HFF-Myc (cell line): ENCODE results near the gene PMIS2.

Experiments
- DNase-seq: peaks from one replicate; pipeline ENCODE4 v3.0.0-alpha.2; 2011; ENCODE audit warnings: low read depth; ENCODE audit errors: extremely low read depth
- H3K4me3 ChIP-seq: replicated peaks from 2 replicates; pipeline ENCODE4 v1.5.1; 2011; ENCODE audit warnings: low read depth, mild to moderate bottlenecking, control low read depth, low read length
- TF ChIP-seq, protein P1 (sequence below): IDR thresholded peaks from 2 replicates; pipeline ENCODE4 v1.5.1; 2012; ENCODE audit warnings: mild to moderate bottlenecking, low read depth, low read length, control low read depth; ENCODE audit errors: missing control alignments

Gene PMIS2

DNA sequence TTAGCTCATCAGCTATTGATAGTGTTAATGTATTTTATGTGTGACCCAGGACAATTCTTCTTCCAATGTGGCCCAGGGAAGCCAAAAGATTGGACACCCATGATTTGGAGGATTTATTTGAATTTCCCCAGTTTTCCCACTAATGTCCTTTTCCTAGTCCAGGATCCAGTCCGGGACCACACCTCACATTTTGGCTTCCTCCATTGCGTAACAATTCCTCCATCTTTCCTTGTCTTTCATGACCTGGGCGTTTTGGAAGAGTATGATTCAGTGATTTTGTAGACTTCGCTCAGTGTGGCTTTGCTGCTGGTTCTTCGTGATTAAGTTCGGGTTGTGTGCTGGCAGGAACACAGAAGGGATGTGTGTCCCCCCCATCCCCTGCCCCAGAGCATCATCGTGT, 19.2 kb upstream of the PMIS2 start:
- TF ChIP-seq, protein P1, sequence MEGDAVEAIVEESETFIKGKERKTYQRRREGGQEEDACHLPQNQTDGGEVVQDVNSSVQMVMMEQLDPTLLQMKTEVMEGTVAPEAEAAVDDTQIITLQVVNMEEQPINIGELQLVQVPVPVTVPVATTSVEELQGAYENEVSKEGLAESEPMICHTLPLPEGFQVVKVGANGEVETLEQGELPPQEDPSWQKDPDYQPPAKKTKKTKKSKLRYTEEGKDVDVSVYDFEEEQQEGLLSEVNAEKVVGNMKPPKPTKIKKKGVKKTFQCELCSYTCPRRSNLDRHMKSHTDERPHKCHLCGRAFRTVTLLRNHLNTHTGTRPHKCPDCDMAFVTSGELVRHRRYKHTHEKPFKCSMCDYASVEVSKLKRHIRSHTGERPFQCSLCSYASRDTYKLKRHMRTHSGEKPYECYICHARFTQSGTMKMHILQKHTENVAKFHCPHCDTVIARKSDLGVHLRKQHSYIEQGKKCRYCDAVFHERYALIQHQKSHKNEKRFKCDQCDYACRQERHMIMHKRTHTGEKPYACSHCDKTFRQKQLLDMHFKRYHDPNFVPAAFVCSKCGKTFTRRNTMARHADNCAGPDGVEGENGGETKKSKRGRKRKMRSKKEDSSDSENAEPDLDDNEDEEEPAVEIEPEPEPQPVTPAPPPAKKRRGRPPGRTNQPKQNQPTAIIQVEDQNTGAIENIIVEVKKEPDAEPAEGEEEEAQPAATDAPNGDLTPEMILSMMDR, result no peak
- no peak for DNase-seq
- H3K4me3 ChIP-seq, result no peak overlapping the region

DNA sequence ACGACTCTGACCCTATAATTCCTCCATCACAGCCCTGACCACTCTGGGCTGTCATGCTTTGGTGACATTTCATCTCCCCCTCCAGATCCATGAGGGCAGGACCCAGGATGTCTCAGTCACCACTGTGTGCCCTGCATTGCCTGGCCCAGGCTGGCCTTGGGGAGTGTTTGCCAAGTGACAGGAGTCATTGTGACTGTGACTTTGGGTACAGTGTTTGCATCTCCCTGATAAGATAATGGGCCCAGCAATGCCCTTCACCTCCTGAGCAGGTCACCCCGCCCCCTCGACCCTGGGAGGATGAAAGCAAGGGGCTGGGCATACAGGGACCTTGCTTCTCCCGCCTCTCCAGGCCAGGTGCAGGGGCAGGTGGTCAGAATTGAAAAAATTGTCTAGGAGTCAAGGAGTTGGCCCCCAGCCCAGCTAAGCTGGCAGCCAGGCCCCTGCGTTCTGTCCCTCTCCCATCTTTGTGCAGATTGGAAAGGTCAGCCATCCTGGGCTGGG, 16.6 kb upstream of the PMIS2 start:
- TF ChIP-seq, protein P1, result no peak
- no peak overlapping the region for H3K4me3 ChIP-seq
- DNase-seq, result no peak

DNA sequence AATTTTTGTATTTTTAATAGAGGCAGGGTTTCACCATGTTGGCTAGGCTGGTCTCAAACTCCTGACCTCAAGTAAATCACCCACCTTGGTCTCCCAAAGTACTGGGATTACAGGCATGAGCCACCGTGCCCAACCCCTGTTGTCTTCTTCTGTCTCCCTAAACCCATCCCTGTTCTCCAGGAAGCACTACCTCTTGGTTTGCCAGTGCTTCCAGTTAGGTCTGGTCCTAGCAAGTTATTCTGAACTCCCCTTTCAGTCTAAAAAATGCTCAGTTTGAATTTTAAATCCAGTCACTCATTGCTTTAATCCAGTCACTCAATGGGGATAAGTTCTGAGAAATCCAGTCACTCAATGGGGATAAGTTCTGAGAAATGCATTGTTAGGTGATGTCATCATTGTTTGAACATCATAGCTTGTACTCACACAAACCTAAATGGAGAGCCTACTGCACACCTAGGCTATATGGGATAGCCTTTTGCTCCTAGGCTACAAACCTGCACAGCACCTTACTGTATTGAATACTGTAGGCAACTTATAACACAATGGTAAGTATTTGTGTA, 14.5 kb upstream of the PMIS2 start:
- TF ChIP-seq, protein P1, result no peak
- DNase-seq, result no peak
- H3K4me3 ChIP-seq, result no peak overlapping the region

DNA sequence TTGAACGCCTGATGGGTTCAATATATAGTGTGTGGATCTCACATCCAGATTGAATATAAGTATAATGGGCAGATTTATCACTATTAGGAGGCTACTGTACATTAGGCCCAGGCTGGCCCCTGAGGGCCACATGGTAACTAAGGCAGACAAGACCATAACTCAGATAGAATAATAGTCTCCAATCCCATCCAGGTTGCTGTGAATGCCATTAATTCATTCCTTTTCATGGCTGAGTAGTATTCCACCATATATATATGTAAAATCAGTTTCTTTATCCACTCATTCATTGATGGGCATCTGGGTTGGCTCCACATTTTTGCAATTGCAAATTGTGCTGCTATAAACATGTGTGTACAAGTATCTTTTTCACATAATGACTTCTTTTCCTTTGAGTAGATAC, 8.1 kb upstream of the PMIS2 start:
- TF ChIP-seq, protein P1, result no peak
- no peak overlapping the region for H3K4me3 ChIP-seq
- no peak for DNase-seq

DNA sequence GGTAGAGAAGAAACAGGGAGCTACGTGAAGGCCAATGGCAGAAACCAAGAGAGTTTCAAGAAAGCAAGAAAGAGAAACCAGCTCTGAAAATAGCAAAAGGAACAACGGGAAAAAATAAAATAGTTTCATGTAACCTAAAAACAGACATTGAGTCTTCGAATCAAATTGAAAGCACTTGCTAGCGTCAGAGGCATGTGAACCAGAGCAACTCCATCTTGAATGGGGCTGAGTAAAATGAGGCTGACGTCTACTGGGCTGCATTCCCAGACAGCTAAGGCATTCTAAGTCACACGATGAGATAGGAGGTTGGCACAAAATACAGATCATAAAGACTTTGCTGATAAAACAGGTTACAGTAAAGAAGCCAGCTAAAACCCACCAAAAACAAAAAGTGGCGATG, 7.3 kb upstream of the PMIS2 start:
- no peak for DNase-seq
- TF ChIP-seq, protein P1, result no peak

DNA sequence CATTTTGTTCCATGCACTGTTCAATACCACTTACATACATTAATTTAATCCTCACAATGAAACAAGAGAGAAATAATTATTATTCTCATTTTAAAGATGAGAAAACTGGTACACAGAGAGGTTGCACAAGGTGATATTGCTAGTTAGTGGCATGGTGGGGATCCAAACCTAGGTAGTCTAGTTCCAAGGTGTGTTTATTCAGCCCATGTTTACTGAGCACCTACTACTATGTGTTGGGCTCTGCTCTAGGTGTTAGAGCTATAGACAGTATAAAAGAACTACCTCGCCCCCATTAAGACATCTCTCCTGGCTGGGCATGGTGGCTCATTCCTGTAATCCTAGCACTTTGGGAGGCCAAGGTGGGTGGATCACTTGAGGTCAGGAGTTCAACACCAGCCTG, 3.2 kb upstream of the PMIS2 start:
- no peak overlapping the region for H3K4me3 ChIP-seq
- no peak for DNase-seq
- TF ChIP-seq, protein P1, result no peak

More for the DNA sequence above, 7.3 kb upstream of the PMIS2 start:
- no peak overlapping the region for H3K4me3 ChIP-seq

DNA sequence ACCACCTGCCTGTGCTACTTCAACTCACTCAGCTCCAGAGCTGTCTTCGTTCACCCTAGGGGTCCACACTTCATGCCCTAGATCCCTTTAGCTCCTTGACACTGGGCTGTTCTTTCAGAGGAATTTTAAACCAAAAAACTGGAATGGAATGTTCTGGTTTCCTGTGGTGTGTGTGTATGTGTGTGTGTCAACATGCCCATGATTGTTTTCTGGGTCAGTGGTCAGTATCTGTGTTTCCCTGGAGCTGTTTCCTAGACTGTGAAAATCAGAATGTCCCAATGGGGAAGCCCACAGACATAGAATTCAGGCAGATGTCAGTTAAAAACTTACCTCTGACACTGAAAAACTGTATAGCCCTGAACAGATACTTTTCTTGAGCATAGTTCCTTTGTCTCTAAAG, 1.3 kb downstream of the PMIS2 start:
- TF ChIP-seq, protein P1, result no peak
- no peak overlapping the region for H3K4me3 ChIP-seq
- no peak for DNase-seq
